Peyer's patch (tissue), 4 donors: Measurements from ENCODE around the gene RAB7A. TPM values are rescaled to one million over a fixed set of nuclear protein-coding genes. Genes with fewer than 3 reads are reported as not detected.

Source experiments
- DNase-seq, 3 donors: peaks; one replicate each; pipeline ENCODE4 v3.0.0-alpha.2; 2017 to 2019
- H3K27ac ChIP-seq, 4 donors: fragments of 200-600 bp; sonication (generic); one replicate each; pipeline ENCODE4 v1.5.1; 2016 to 2019
- H3K27me3 ChIP-seq, 2 donors: fragments of 200-600 bp; sonication (generic); one replicate each; pipeline ENCODE4 v1.5.1; 2019
- H3K36me3 ChIP-seq, 3 donors: fragments of 200-600 bp; sonication (generic); one replicate each; pipeline ENCODE4 v1.5.1; 2016 to 2019
- H3K4me1 ChIP-seq, 4 donors: fragments of 200-600 bp; sonication (generic); one replicate each; pipeline ENCODE4 v1.5.1; 2016 to 2019
- H3K4me3 ChIP-seq, 4 donors: fragments of 200-600 bp; sonication (generic); 1 replicate in 3 of 4; 2 replicates in 1 of 4; pipeline ENCODE4 v1.5.1; 2016 to 2019; ENCODE audit warnings: mild to moderate bottlenecking in 1 of 4
- H3K9me3 ChIP-seq, 4 donors: fragments of 200-600 bp; sonication (generic); one replicate each; pipeline ENCODE4 v1.5.1; 2016 to 2019; ENCODE audit warnings: mild to moderate bottlenecking in 1 of 4
- POLR2A ChIP-seq, 2 donors: fragments of 450-650 bp; IDR thresholded peaks; one replicate each; pipeline ENCODE4 v1.5.1; 2017; ENCODE audit warnings: antibody characterized with exemption in 2 of 2, mild to moderate bottlenecking in 2 of 2, moderate library complexity in 2 of 2
- total RNA-seq, 4 donors: library from RNA; depleted of rRNA; stranded (reverse); fragments of >200 nt; gene quantifications; one replicate each; pipeline ENCODE4 v1.1.0, GENCODE V29; 2016
- TF ChIP-seq, protein P1 (sequence below), 6 experiments: fragments of 450-650 bp in 4 of 6; fragments of 200-600 bp in 2 of 6; sonication (generic) in 1 of 6; IDR thresholded peaks; one replicate each; pipeline ENCODE4 v1.5.1; 2017 to 2019; ENCODE audit warnings: antibody characterized with exemption in 6 of 6, mild to moderate bottlenecking in 3 of 6, moderate library complexity in 1 of 6

RAB7A gene
- total RNA-seq, 4 donors from 2014 or later: 96.6 to 116 (median 99.4) TPM

DNA sequence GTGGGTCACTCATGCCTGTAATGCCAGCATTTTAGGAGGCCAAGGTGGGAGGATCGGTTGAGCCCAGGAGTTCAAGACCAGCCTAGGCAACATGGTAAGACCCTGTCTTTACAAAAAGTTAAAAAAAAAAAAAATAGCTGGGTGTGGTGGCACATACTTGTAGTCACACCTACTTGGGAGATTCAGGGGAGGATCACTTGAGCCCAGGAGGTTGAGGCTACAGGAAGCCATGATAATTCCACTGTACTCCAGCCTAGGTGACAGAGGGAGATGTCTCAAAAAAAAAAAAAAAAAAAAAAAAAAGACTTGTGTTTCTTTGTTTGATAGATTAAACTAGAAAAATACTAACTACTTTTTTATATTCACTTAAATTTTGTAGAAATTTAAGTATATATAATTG lies 14.6 kb downstream of the RAB7A start:
- TF ChIP-seq POLR2A (IDR thresholded peaks at IDR 0.05): no peak
- TF ChIP-seq, protein P1, sequence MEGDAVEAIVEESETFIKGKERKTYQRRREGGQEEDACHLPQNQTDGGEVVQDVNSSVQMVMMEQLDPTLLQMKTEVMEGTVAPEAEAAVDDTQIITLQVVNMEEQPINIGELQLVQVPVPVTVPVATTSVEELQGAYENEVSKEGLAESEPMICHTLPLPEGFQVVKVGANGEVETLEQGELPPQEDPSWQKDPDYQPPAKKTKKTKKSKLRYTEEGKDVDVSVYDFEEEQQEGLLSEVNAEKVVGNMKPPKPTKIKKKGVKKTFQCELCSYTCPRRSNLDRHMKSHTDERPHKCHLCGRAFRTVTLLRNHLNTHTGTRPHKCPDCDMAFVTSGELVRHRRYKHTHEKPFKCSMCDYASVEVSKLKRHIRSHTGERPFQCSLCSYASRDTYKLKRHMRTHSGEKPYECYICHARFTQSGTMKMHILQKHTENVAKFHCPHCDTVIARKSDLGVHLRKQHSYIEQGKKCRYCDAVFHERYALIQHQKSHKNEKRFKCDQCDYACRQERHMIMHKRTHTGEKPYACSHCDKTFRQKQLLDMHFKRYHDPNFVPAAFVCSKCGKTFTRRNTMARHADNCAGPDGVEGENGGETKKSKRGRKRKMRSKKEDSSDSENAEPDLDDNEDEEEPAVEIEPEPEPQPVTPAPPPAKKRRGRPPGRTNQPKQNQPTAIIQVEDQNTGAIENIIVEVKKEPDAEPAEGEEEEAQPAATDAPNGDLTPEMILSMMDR (IDR thresholded peaks at IDR 0.05): no peak
- peaks cover 0 to 21% (median 0%) of the 10 kb centered on the region in 3 donors for H3K36me3 ChIP-seq

DNA sequence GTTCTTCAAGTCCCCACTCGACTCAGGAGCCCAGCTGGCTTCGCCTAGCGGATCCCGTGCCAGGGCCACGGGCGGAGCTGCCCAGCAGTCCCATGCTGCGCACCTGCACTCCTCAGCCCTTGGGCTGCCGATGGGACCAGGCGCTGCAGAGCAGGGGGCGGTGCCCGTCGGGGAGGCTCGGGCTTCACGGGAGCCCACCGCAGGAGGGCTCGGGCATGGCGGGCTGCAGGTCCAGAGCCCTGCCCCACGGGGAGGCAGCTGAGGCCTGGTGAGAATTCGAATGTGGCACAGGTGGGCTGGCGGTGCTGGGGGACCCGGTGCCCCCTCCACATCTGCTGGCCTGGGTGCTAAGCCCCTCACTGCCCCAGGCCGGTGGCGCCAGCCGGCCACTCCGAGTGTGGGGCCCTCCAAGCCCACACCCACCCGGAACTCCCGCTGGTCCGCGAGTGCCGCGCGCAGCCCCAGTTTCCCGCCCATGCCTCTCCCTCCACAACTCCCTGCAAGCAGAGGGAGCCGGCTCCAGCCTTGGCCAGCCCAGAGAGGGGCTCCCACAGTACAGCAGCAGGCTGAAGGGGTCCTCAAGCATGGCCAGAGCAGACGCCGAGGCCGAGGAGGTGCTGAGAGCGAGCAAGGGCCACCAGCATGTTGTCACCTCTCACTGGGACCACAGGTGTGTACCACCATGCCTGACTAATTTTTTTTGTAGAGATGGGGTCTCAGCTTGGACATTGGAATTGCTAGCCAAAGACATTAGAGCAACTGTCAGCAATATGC lies 17.0 kb downstream of the RAB7A start:
- no peak for DNase-seq
- Histone ChIP-seq H3K36me3 (peaks cover 0 to 21% (median 0%) of the 10 kb centered on the region in 3 donors), H3K9me3 (peaks cover 0 to 4% (median 0%) of the 10 kb centered on the region in 4 donors), H3K4me1 (peaks cover 0 to 10% (median 2%) of the 10 kb centered on the region in 4 donors), H3K27ac (no peak overlapping the region), H3K4me3 (no peak overlapping the region), H3K27me3 (no peaks in the 10 kb centered on the region)
- TF ChIP-seq POLR2A (IDR thresholded peaks at IDR 0.05): no peak
- TF ChIP-seq, protein P1 (IDR thresholded peaks at IDR 0.05): no peak

More for the DNA sequence above, 14.6 kb downstream of the RAB7A start:
- H3K27me3 ChIP-seq: no peaks in the 10 kb centered on the region
- peaks cover 0 to 4% (median 0%) of the 10 kb centered on the region in 4 donors for H3K9me3 ChIP-seq
- no peak overlapping the region for H3K27ac ChIP-seq
- peaks cover 0 to 10% (median 0%) of the 10 kb centered on the region in 4 donors for H3K4me1 ChIP-seq
- no peak for DNase-seq
- H3K4me3 ChIP-seq: no peak overlapping the region

DNA sequence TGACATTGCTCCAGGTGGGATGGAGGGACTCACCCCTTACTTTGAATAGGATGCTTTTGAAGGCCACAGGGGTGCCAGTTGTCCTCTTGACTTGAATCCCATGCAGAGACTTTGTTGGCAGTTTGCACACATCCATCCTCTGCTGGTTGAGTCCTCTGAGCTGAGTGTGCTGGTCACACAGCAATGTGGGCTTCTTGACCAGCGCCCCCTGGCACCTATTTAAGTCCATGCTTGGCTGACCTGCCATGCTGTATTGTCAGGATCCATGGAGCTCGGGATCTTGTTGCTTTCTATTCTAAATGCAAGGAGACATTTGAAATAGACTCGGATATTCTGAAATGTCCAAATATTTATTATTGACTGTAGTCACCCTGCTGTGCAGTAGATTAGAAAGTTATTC lies 19.8 kb downstream of the RAB7A start:
- Histone ChIP-seq H3K9me3 (peaks cover 0 to 4% (median 0%) of the 10 kb centered on the region in 4 donors), H3K27me3 (no peaks in the 10 kb centered on the region), H3K36me3 (peaks cover 0 to 22% (median 0%) of the 10 kb centered on the region in 3 donors), H3K27ac (no peak overlapping the region), H3K4me1 (peaks cover 0 to 29% (median 3%) of the 10 kb centered on the region in 4 donors), H3K4me3 (no peak overlapping the region)
- no peak for TF ChIP-seq POLR2A (IDR thresholded peaks at IDR 0.05)
- TF ChIP-seq, protein P1 (IDR thresholded peaks at IDR 0.05): no peak
- no peak for DNase-seq

DNA sequence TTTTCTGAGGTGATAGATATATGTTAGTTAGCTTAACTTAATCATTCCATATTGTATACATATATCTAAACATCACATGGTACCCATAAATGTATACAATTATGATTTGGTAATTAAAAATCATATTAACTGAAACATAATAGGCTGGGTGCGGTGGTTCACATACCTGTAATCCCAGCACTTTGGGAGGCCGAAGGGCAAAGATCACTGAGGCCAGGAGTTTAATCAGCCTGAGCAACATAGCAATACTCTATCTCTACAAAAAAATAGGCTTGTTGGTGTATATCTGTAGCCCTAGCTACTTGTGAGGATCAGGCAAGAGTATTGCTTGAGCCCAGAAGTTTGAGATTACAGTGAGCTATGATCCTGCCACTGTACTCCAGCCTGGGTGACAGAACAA lies 20.9 kb downstream of the RAB7A start:
- Histone ChIP-seq H3K36me3 (peaks cover 0 to 21% (median 0%) of the 10 kb centered on the region in 3 donors), H3K27me3 (no peaks in the 10 kb centered on the region), H3K4me3 (no peak overlapping the region), H3K27ac (no peak overlapping the region), H3K4me1 (peaks cover 0 to 34% (median 3%) of the 10 kb centered on the region in 4 donors), H3K9me3 (peaks cover 0 to 4% (median 0%) of the 10 kb centered on the region in 4 donors)
- TF ChIP-seq, protein P1 (IDR thresholded peaks at IDR 0.05): no peak
- TF ChIP-seq POLR2A (IDR thresholded peaks at IDR 0.05): no peak
- DNase-seq: peak in 1 of 3 donors; percentile 75

- Histone ChIP-seq H3K36me3 (peaks cover 0 to 11% (median 0%) of the 10 kb centered on the region in 3 donors), H3K27me3 (no peaks in the 10 kb centered on the region), H3K4me3 (no peak overlapping the region), H3K27ac (no peak overlapping the region), H3K4me1 (peaks cover 0 to 34% (median 3%) of the 10 kb centered on the region in 4 donors), H3K9me3 (no peaks in the 10 kb centered on the region)
- DNase-seq: no peak
- TF ChIP-seq, protein P1 (IDR thresholded peaks at IDR 0.05): no peak
- TF ChIP-seq POLR2A (IDR thresholded peaks at IDR 0.05): no peak
These were observed 22.6 kb downstream of the RAB7A start for GRCh38 chr3:128748557-128748956.
